Prostate gland (tissue), 2 donors: ENCODE results near the gene SMIM27. TPM values are rescaled to one million over a fixed set of nuclear protein-coding genes. Genes with fewer than 3 reads are reported as not detected.

Source experiments
- DNase-seq: peaks from one replicate; pipeline ENCODE4 v3.0.0-alpha.2; 2019; ENCODE audit warnings: low spot score
- H3K27ac ChIP-seq, 2 donors: fragments of 200-600 bp; sonication (generic); 2 replicates each; pipeline ENCODE4 v1.5.1; 2017 to 2019
- H3K27me3 ChIP-seq: fragments of 200-600 bp; sonication (generic); replicated peaks from 2 replicates; pipeline ENCODE4 v1.5.1; 2019; ENCODE audit not compliant: insufficient read depth
- H3K36me3 ChIP-seq, 2 donors: fragments of 200-600 bp; sonication (generic); 1 replicate in 1 of 2; 2 replicates in 1 of 2; pipeline versions ENCODE4 v1.5.1 to v1.8.1; 2017 to 2019
- H3K4me1 ChIP-seq: fragments of 200-600 bp; sonication (generic); replicated peaks from 2 replicates; pipeline ENCODE4 v1.5.1; 2019
- H3K4me3 ChIP-seq, 2 donors: fragments of 200-600 bp; sonication (generic); 2 replicates each; pipeline ENCODE4 v1.5.1; 2017 to 2019
- H3K9me3 ChIP-seq: fragments of 200-600 bp; sonication (generic); 2 replicates; pipeline ENCODE4 v1.5.1; 2017
- POLR2A ChIP-seq: fragments of 450-650 bp; IDR thresholded peaks from one replicate; pipeline ENCODE4 v1.6.1; 2016; ENCODE audit warnings: antibody characterized with exemption, mild to moderate bottlenecking
- POLR2AphosphoS5 ChIP-seq: sonication (generic); formaldehyde crosslinking; IDR thresholded peaks from one replicate; pipeline ENCODE4 v1.6.1; 2017; ENCODE audit warnings: antibody characterized with exemption
- WGBS: methylation state at CpG from one replicate; pipeline ENCODE4 v1.1.5; 2018; 5-methylcytosine and 5-hydroxymethylcytosine counted together
- intact Hi-C: fragments of 100-400 bp; cut with DNase I; formaldehyde crosslinking; loops from one replicate; pipeline ENCODE4 v1.14.2; 2022
- total RNA-seq, 2 donors: library from RNA; depleted of rRNA; stranded (reverse); fragments of >200 nt; gene quantifications; one replicate each; pipeline ENCODE4 v1.1.0, GENCODE V29; 2016
- TF ChIP-seq, protein P1 (sequence below), 4 experiments: fragments of 200-600 bp in 2 of 4; fragments of 450-650 bp in 2 of 4; sonication (generic) in 2 of 4; IDR thresholded peaks; 1 replicate in 3 of 4; 2 replicates in 1 of 4; pipeline ENCODE4 v1.5.1; 2016 to 2019; ENCODE audit warnings: antibody characterized with exemption in 4 of 4, mild to moderate bottlenecking in 2 of 4, moderate library complexity in 2 of 4

Gene SMIM27
- total RNA-seq, 2 donors from 2014 or later, result 6.4 to 8.3 TPM

DNA sequence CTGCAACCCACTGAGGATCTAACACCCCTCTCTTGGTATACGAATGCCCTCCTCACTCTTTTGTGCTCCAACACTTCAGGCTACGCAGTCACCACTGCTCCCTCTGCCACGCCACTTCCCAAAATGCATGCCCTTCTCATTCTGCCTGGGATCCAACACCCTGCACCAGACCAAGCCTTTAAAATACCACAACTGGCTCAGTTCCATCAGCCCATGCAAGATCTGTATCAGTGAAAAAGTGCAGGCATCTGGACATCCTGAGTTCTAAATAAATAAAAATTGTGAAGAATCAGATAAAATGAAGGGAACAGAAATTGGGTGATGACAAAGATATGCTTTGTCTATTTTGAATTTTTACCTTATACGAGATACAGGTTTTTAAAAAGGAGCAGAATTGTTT, 18.1 kb downstream of the SMIM27 start:
- peaks cover 0 to 5% of the 10 kb centered on the region in 2 donors for H3K36me3 ChIP-seq
- intact Hi-C loops, result loop anchor here (10.0 kb wide), 2 partner anchors 45 to 135 kb away; partner anchors contain the start of gene RIGI
- 85% methylated on average over 4 of the region's 4 CpGs for WGBS

DNA sequence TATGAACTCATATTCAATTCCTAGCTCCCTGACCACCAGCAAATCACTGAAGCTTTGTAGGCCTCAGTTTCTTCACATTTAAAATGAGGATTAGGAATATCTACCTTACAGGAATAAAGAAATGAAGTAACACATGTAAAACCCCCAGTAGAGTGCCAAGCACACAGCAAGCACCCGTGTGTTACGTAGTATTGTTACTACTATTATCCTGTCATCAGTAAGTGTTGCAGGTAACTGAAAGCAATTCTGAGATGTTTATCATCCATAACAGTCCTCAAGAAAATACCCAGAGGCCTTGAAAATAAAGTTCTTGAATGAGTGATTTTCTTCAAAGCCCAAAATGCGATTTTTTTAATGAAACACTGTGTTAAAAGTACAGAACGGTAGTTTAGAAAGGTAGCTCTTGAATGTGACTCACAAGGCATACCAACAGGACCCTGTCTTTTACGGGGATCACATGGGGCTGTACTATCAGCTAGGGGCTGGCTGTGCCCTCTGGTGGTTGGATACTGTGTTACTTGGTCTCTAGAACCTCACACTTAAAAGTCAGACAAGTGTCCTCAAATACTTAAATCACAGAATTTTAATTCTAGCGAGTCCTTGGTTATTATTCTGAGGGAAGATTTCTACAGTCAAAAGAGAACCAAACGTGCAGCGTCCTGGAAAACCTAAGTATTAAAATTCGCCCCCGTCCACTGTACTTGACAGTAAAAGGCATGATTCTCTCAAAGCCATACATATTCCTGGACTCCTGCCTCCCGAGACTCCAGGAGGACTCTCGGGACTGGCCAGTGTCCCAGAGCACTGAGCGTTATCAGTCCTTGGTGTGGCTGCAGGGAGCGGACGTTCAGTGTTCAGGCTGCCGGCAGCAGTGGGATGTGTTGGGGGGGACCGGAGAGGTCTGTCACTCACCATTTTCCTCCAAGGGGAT, 20.1 kb downstream of the SMIM27 start:
- peak; percentile 74 for DNase-seq

More for the DNA sequence above, 18.1 kb downstream of the SMIM27 start:
- DNase-seq, result no peak
- Histone ChIP-seq H3K4me1 (no peaks in the 10 kb centered on the region), H3K9me3 (no peaks in the 10 kb centered on the region), H3K4me3 (no peak overlapping the region), H3K27me3 (no peaks in the 10 kb centered on the region), H3K27ac (no peak overlapping the region)
- no peak for TF ChIP-seq POLR2AphosphoS5
- no peak for TF ChIP-seq POLR2A
- TF ChIP-seq, protein P1, sequence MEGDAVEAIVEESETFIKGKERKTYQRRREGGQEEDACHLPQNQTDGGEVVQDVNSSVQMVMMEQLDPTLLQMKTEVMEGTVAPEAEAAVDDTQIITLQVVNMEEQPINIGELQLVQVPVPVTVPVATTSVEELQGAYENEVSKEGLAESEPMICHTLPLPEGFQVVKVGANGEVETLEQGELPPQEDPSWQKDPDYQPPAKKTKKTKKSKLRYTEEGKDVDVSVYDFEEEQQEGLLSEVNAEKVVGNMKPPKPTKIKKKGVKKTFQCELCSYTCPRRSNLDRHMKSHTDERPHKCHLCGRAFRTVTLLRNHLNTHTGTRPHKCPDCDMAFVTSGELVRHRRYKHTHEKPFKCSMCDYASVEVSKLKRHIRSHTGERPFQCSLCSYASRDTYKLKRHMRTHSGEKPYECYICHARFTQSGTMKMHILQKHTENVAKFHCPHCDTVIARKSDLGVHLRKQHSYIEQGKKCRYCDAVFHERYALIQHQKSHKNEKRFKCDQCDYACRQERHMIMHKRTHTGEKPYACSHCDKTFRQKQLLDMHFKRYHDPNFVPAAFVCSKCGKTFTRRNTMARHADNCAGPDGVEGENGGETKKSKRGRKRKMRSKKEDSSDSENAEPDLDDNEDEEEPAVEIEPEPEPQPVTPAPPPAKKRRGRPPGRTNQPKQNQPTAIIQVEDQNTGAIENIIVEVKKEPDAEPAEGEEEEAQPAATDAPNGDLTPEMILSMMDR (IDR thresholded peaks at IDR 0.05), result no peak

DNA sequence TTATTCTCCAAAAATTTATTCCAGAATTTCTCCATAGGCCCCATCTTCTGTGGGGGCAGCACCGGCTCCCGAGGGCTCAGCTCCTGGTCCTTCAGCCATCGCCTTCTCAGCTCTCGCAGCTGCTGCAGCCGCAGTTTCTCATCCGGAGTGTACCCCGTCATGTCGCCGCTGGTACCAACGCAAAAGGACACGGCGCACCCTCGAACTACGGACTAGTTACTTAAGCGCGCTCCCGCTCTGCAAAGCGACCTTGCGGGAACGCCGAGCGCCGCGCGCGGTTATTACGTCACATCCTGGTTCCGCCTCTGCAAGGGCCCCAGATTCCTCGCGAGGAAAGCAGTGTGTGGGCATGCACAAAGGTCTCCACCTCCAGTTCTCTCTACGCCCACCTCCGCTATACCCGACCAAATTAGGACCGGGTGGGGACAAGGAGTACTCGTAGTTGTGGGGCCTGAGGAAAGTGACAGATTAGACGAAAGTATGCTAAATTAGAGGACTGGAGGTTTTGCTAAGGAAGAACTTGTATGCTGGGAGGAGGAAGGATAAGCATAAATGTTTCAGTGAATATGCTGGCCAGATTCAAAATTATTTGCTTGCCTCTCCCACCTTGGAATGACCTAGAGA, 20.9 kb downstream of the SMIM27 start, which contains the start of gene NDUFB6:
Gene NDUFB6, minus strand, starts transcription at position 260 of the 624 bp plus-strand sequence. Its CDS starts 99 bp downstream, at position 161.
- WGBS, result 0% methylated on average over 36 of the region's 36 CpGs
- intact Hi-C loops, result loop anchor here (10.0 kb wide), 2 partner anchors 48 to 138 kb away; partner anchors contain the start of gene RIGI
- no peaks in the 10 kb centered on the region for H3K9me3 ChIP-seq
- peak; percentile 95 for TF ChIP-seq POLR2AphosphoS5
- TF ChIP-seq POLR2A, result peak; percentile 59
- TF ChIP-seq, protein P1 (IDR thresholded peaks at IDR 0.05), result peak in 1 of 4 experiments; percentile 11
- no peaks in the 10 kb centered on the region for H3K27me3 ChIP-seq
- peak; percentile 93 for DNase-seq
- H3K27ac ChIP-seq, result peak within 1 kb of the TSS; percentile 80 to 85
- H3K36me3 ChIP-seq, result no peaks in the 10 kb centered on the region
- no peaks in the 10 kb centered on the region for H3K4me1 ChIP-seq
- peak within 1 kb of the TSS; percentile 70 to 80 for H3K4me3 ChIP-seq

More for the DNA sequence above, 20.1 kb downstream of the SMIM27 start:
- Histone ChIP-seq H3K36me3 (no peaks in the 10 kb centered on the region), H3K4me3 (peak overlapping the region; percentile 70 to 80), H3K9me3 (no peaks in the 10 kb centered on the region), H3K4me1 (no peaks in the 10 kb centered on the region), H3K27ac (peak overlapping the region; percentile 80 to 85), H3K27me3 (no peaks in the 10 kb centered on the region)
- 2% methylated on average over 17 of the region's 17 CpGs for WGBS
- intact Hi-C loops, result loop anchor here (10.0 kb wide), 2 partner anchors 47 to 137 kb away; partner anchors contain the start of gene RIGI
- no peak for TF ChIP-seq POLR2A
- TF ChIP-seq, protein P1 (IDR thresholded peaks at IDR 0.05), result peak; percentile 48 to 77 (median 64)
- TF ChIP-seq POLR2AphosphoS5, result peak; percentile 27

DNA sequence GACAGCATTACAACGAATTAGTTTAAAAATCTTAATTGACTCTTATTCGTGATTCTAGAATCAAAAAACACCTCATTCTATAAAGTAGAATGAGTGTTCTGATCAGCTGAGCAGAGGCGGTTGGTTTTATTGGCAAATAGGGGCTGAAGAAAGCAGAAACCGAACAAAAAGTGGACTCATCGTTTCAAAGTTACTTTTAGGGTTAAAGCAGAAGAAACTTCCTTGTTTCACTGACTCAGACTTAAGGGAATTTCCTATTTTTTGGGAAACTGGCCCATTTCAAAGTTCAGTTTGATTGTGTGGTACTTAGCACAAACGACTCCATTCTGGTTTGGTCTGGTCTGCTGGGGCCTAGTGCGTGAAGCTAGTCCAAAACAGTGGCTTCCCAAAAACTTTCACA, 21.7 kb downstream of the SMIM27 start:
- DNase-seq, result no peak
- Histone ChIP-seq H3K36me3 (no peaks in the 10 kb centered on the region), H3K4me1 (no peaks in the 10 kb centered on the region), H3K27me3 (no peaks in the 10 kb centered on the region), H3K4me3 (no peak overlapping the region), H3K27ac (no peak overlapping the region), H3K9me3 (no peaks in the 10 kb centered on the region)
- intact Hi-C loops, result loop anchor here (10.0 kb wide), 2 partner anchors 49 to 139 kb away; partner anchors contain the start of gene RIGI
- TF ChIP-seq, protein P1 (IDR thresholded peaks at IDR 0.05), result no peak
- no peak for TF ChIP-seq POLR2AphosphoS5
- no peak for TF ChIP-seq POLR2A
- 92% methylated on average over 7 of the region's 7 CpGs for WGBS
